OCI-LY7 (cell line): ENCODE measurements around the gene ZNF442. TPM values are rescaled to one million over a fixed set of nuclear protein-coding genes. Genes with fewer than 3 reads are reported as not detected.
A peak's percentile ranks its signal among the peaks of the same experiment; 100 is the strongest.

ENCODE experiments used
- Bru-seq: library from RNA; stranded (reverse); fragments of 400-500 nt; gene quantifications from one replicate; lab custom pipeline; 2021; lab: Mats Ljungman, UMichigan
- BruChase-seq, 2 experiments: library from RNA; stranded (reverse); fragments of 400-500 nt; gene quantifications; one replicate each; lab custom pipeline; 2021; lab: Mats Ljungman, UMichigan
- BruUV-seq: library from RNA; stranded (reverse); fragments of 400-500 nt; replicated peaks from 2 replicates; lab custom pipeline; 2021; lab: Mats Ljungman, UMichigan
- CTCF ChIA-PET: fragments of 300-600 bp; sonication (Branson Sonifier 250); formaldehyde crosslinking; loops from one replicate; lab custom pipeline; 2022; ENCODE audit warnings: antibody characterized with exemption; ENCODE audit not compliant: unreplicated experiment; lab: Charles Lee
- POLR2A ChIA-PET: fragments of 300-600 bp; sonication (Branson Sonifier 250); formaldehyde crosslinking; loops from one replicate; lab custom pipeline; 2022; ENCODE audit warnings: antibody characterized with exemption; lab: Charles Lee
- DNase-seq: peaks from one replicate; pipeline ENCODE4 v3.0.0-alpha.2; 2015; ENCODE audit warnings: low spot score
- H2AFZ ChIP-seq: fragments of 200-600 bp; sonication (generic), shearing (Covaris generic); 2 replicates; pipeline ENCODE4 v1.6.1; 2014; ENCODE audit warnings: mild to moderate bottlenecking, antibody characterized with exemption, low read length, moderate library complexity
- H3K27ac ChIP-seq: fragments of 200-600 bp; sonication (generic); 2 replicates; pipeline ENCODE4 v1.5.1; 2014; ENCODE audit warnings: mixed run types, low read depth, mild to moderate bottlenecking, moderate library complexity, low read length, inconsistent platforms; ENCODE audit not compliant: poor library complexity, severe bottlenecking
- H3K36me3 ChIP-seq: fragments of 200-600 bp; sonication (generic); 2 replicates; pipeline ENCODE4 v1.6.1; 2014; ENCODE audit warnings: mild to moderate bottlenecking, antibody characterized with exemption, low read length, moderate library complexity, mixed read lengths; ENCODE audit not compliant: insufficient read depth
- H3K4me1 ChIP-seq: fragments of 200-600 bp; sonication (generic); 2 replicates; pipeline ENCODE4 v1.5.1; 2014; ENCODE audit warnings: mild to moderate bottlenecking, low read length; ENCODE audit not compliant: insufficient read depth, poor library complexity, severe bottlenecking
- H3K4me2 ChIP-seq: fragments of 200-600 bp; sonication (generic); 2 replicates; pipeline ENCODE4 v1.6.1; 2014; ENCODE audit warnings: mild to moderate bottlenecking, low read length
- H3K4me3 ChIP-seq: fragments of 200-600 bp; sonication (generic); 2 replicates; pipeline ENCODE4 v1.5.1; 2014; ENCODE audit warnings: mild to moderate bottlenecking, low read depth, low read length; ENCODE audit not compliant: poor library complexity, severe bottlenecking
- H3K79me2 ChIP-seq: fragments of 200-600 bp; sonication (generic); 2 replicates; pipeline ENCODE4 v1.6.1; 2016; ENCODE audit warnings: low read depth, mild to moderate bottlenecking, low read length, moderate library complexity, mixed read lengths; ENCODE audit not compliant: insufficient read depth
- H3K9me2 ChIP-seq: fragments of 200-600 bp; sonication (generic); 2 replicates; pipeline ENCODE4 v1.6.1; 2016; ENCODE audit warnings: mild to moderate bottlenecking, low read length, mixed read lengths; ENCODE audit not compliant: insufficient read depth
- H3K9me3 ChIP-seq: fragments of 200-600 bp; sonication (generic); 2 replicates; pipeline ENCODE4 v1.6.1; 2014; ENCODE audit warnings: mild to moderate bottlenecking, mixed run types, low read length, mixed read lengths
- H4K20me1 ChIP-seq: fragments of 200-600 bp; sonication (generic); 2 replicates; pipeline ENCODE4 v1.6.1; 2014; ENCODE audit warnings: mild to moderate bottlenecking, antibody characterized with exemption, low read length, moderate library complexity, mixed read lengths; ENCODE audit not compliant: insufficient read depth
- CTCF ChIP-seq: fragments of 200-600 bp; sonication (generic); conservative IDR thresholded peaks from 2 replicates; pipeline ENCODE4 v1.5.1; 2014; ENCODE audit warnings: mild to moderate bottlenecking, antibody characterized with exemption, low read length, moderate library complexity, mixed read lengths
- EZH2phosphoT487 ChIP-seq: fragments of 200-600 bp; sonication (generic); IDR thresholded peaks from 2 replicates; pipeline ENCODE4 v1.6.1; 2018; ENCODE audit warnings: low read depth, borderline replicate concordance, mild to moderate bottlenecking, mixed run types, antibody characterized with exemption, low read length, moderate library complexity, mixed read lengths
- intact Hi-C: fragments of 100-400 bp; cut with micrococcal nuclease; formaldehyde crosslinking; loops from one replicate; pipeline ENCODE4 v1.10.0; 2022; ENCODE audit not compliant: unreplicated experiment
- long read RNA-seq: library from polyadenylated mRNA; stranded (forward); transcript quantifications from one replicate; pipeline ENCODE4 v2.0.0, GENCODE V29; 2022
- total RNA-seq, 2 experiments: library from RNA; depleted of rRNA in 1 of 2; stranded (reverse); fragments of >200 nt in 1 of 2; shearing (Covaris generic) in 1 of 2; gene quantifications; 2 replicates each; pipeline ENCODE4 v1.2.3, GENCODE V29; 2014 to 2022

The ZNF442 gene
- 0.19 TPM in 1 of 2 replicates, not detected in the other for total RNA-seq (2014; rRNA removed; shearing (Covaris generic))
- 0.76 and 0.77 TPM in 2 replicates for total RNA-seq (2022)
- percentile 32 among the genes with signal in this experiment for Bru-seq, nascent RNA
- BruChase-seq, experiment 1, labeled RNA remaining after a 6-hour chase = percentile 27 among the genes with signal in this experiment
- percentile 26 among the genes with signal in this experiment for BruChase-seq, experiment 2, labeled RNA remaining after a 2-hour chase
- long read RNA-seq, partial matches to known transcripts = 0 of 2 reads
- long read RNA-seq, other reads (novel, unspliced or antisense) = 1 of 2 reads

- H3K27ac ChIP-seq = no peak within 1 kb of the TSS
- peak within 1 kb of the TSS; percentile 60 for H3K4me3 ChIP-seq
- no TSS peak for BruUV-seq
- no peaks in the 10 kb centered on the region for H4K20me1 ChIP-seq
- DNase-seq = peak; percentile 78
- no peaks in the 10 kb centered on the region for H3K9me2 ChIP-seq
- intact Hi-C loops = no loop called here
- no peaks in the 10 kb centered on the region for H3K36me3 ChIP-seq
- no peak for TF ChIP-seq EZH2phosphoT487
- peak; percentile 37; the same call in 1 of the 2 replicates for TF ChIP-seq CTCF
- H2AFZ ChIP-seq = peak within 1 kb of the TSS; percentile 69; the same call in 1 of the 2 replicates
- H3K4me1 ChIP-seq = peaks cover 10% of the 10 kb centered on the region
- H3K9me3 ChIP-seq = peaks cover 7% of the 10 kb centered on the region; the same call in 1 of the 2 replicates
- ChIA-PET POLR2A (interaction anchor here (0.6 kb wide), 2 partner anchors 175 to 203 kb away, joined by 3 to 5 read pairs; partner anchors contain the start of gene ZNF136), CTCF (interaction anchor here (0.6 kb wide), 1 partner anchor 307 kb away, joined by 3 read pairs; no protein-coding TSS in a partner anchor)
- peak within 1 kb of the TSS; percentile 59 for H3K4me2 ChIP-seq
- H3K79me2 ChIP-seq = no peaks in the 10 kb centered on the region
These were observed at the start of gene ZNF442 for GRCh38 chr19:12365236-12366162. ZNF442 (minus strand) TSS chr19:12365683; CDS start chr19:12363631, 2,052 bp downstream.

- no peak for TF ChIP-seq CTCF
- TF ChIP-seq EZH2phosphoT487 = no peak
- BruUV-seq = no TSS peak
- POLR2A ChIA-PET = no interaction called here
These were observed 46.4 kb upstream of the ZNF442 start for GRCh38 chr19:12411893-12412292.

More at GRCh38 chr19:12411893-12412292, 46.4 kb upstream of the ZNF442 start:
- Histone ChIP-seq H3K79me2 (no peaks in the 10 kb centered on the region), H3K9me2 (no peaks in the 10 kb centered on the region), H4K20me1 (no peaks in the 10 kb centered on the region), H3K36me3 (no peaks in the 10 kb centered on the region), H3K4me2 (no peak overlapping the region), H3K4me1 (no peaks in the 10 kb centered on the region), H3K9me3 (no peaks in the 10 kb centered on the region), H3K4me3 (no peak overlapping the region), H3K27ac (no peak overlapping the region), H2AFZ (no peak overlapping the region)
- CTCF ChIA-PET = no interaction called here
- intact Hi-C loops = no loop called here
- DNase-seq = no peak
